Activated CD4-positive, CD25-positive, alpha-beta regulatory T cell treated with anti-CD3 and anti-CD28 coated beads, Interleukin-2, amount 50 U/mL, for 72 hours (primary cell): Measurements from ENCODE around the gene RASGRP3.

Experiments
- DNase-seq: peaks from one replicate; pipeline ENCODE4 v3.0.0; 2021

Gene RASGRP3

DNA sequence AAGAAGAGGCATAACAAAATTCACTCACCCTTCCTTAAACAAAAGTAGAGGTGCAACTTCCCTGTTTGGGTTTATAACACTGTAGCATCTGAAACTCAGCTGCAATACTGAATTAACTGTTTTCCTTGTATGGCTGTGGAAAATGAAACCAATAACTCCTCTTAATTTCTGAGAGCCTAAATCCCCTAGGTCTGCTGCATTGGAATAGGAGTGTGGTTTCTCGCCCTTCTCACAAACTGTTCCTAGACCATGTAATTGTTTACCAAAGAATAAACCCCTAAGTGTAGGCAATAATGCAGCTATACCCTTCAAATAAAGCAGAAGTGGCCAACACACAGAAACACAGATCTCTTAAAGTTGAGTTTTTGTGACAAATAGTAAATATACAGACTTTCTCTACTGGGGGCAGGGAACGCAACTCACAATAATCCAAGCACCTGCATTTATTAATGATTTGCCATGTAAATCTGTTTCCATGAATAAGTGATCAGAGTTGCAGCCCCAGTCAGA lies 52.0 kb downstream of the RASGRP3 start:
- no peak for DNase-seq

DNA sequence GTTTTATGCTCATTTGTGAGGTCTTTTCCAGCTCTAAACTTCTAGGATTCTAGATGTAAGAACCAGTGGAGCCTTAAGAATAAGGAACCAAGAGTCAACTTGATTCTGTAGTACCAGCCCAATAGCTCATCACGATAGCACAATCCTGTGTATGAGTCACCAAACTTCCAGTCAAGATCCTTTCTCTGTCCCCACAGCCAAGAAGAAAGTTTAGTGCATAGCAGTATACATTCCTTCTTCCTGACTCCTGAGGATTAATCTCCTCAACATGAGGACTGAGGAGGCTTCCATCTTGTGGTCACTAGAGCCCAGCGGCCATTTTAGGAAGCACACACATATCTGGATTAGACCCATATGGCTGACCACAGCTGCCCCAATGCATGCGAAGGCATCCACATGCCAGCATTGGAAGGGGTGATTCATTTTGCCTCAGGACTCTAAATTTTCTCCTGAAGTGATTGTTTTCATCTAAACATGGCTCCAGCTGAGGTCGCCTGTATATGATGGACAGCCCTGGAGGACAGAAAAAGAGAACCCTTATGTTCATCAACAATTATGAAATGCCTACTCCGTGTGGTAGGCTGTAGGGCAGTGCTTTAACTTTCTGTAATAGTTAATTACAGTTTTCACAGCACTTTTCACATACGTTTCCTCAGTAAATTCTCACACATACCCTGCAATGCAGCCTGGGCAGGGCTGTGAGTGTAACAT lies 53.5 kb downstream of the RASGRP3 start:
- DNase-seq, result no peak

DNA sequence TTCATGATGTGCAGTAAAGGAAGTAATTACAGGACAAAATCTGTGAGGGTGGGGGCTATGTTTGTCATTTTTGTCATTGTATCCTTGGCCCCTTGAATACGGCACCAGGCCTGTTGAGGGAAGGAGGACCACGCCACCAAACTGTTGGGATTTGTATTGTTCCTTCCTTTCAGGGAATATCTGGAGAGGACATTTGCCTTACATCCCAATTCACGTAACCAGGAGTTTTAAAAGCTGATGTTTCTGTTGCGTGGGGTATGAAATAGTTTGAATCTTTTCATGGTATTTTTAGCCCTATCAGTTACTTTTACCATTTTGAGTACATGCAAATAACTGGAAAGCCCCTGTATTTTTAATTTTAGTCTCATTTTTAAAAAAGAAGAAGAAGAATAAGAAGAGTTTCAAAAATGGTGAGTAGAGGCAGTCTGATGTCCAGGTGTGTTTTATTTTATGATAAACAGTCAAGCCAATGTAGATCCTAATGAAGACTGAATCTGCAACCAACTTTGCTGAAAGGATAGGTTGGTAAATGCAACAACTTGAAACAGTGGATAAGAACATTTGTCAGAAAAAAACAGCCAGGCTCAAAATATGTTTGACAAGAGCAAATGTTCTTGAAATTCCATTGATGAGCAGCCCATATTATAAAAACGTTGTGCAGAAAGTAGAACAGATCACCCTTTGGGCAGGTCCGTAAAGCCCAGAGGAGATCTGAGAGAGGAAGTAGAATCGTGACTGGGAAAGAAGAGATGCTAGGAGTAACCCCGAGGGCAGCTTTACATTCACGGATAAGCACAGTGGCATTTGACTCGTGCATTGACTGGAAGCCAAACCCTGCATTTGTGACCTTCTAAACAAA lies 54.5 kb downstream of the RASGRP3 start:
- DNase-seq, result no peak

DNA sequence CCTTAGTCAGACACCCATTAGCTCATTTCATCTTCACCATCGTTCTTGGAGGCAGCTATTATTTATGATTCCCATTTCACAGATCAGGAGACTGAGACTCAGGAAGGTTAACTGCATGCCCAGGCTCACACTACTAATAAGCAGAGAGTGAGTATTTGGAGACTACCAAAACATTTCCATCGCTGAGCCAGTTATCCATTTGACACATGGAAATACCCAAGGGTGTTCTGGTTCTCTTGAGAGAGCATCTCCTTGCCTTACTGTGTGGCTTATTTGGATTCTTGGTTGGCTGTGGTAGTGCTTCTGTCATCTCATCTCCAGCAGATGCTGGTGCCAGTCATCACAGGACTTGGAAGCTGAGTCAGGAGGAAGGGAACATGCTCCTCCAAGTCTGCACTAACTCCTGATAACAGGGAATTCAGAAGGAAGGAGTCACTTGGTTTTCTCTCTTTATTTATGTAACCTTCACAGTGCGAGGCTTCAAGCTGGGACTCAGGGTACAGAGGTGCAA lies 55.2 kb downstream of the RASGRP3 start:
- no peak for DNase-seq

DNA sequence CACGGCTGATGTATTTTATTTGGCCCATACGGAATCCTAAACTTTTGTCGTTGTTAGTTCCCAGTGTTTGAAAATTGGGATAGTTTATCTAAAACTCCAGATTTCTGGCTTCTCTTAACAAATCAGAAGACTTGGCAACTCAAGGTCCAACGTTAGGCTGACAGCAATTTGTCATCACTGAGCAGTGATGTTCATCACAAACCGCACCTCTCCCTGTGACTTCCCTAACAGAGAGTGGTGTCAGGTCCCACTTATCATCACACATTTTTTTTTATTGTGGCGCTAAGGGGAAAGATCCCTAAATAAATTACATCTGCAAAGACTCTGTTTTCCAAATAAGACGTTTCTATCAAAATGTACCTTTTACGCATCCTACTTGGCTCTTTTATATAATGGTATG lies 55.7 kb downstream of the RASGRP3 start:
- no peak for DNase-seq

DNA sequence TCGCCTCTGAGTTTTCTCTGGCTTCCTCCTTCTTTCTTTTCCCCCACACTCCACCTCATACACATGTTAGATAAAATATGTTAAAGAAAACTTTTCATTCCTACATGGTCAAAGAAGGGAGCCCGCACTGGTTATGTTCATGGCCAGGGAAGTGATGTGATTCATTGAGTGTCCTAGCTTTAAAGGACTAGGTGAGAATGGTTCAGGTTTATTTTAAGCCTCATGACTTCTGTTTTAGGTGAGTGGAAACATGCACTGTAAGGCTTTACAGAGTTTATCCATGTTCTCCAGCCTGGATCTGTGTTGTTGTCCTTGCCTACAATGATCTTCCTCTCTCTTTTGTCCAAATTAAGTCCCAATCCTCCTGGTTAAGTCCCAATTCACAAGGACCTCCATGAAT lies 56.5 kb downstream of the RASGRP3 start:
- no peak for DNase-seq

DNA sequence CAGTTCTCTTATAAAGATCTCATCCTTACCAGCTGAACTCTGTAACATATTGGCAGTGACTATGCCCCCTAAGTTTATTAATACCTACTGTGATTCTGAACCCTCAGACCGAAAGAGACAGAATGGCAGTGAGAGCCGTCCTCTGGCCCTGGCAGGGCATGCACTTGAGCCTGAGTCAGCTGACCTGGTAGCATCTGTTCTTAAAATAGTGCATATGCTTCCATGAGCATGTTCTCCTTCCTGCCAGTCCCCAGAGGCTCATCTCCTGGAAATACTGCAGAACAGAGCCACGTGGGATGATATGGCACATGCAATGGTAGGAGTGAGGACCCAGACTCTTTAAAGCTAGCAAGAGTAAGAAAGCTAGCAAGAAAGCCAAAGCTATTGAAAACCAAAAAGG lies 59.0 kb downstream of the RASGRP3 start:
- no peak for DNase-seq

DNA sequence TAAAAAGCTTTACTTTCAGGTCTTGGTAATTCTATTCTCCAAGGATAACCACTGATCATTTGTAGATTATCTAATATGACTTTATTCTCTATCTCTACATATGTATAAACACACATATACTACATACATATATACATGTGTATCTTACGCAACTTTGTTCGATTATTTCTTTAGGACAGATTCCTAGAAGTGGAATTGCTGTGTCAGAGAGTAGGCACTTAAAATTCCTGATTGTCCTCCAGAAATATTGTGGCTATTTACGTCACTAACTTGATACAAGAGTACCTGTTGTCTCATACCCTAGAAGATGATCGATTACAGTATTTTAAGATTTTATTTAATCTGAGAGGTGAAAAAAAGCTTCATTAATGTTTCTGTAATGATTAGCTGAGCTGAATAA lies 64.8 kb downstream of the RASGRP3 start:
- no peak for DNase-seq

DNA sequence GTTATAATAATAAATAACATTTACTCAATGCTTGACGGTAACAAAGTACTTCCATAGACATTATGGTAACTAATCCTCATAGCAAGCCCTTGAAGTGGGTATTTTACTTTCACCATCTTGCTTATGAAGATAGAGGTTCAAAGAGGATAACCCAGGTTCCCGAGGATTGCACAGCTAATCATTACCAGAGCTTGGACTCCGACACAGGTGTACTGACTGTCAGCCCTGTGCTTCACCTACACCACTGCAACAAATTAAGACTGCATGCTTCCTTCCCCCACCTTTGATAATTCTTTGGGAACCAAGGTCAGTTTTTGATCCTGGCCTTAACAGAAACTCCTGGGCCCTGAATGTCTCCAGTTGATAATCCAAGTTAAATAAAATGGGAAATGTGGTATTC lies 73.8 kb downstream of the RASGRP3 start:
- no peak for DNase-seq

DNA sequence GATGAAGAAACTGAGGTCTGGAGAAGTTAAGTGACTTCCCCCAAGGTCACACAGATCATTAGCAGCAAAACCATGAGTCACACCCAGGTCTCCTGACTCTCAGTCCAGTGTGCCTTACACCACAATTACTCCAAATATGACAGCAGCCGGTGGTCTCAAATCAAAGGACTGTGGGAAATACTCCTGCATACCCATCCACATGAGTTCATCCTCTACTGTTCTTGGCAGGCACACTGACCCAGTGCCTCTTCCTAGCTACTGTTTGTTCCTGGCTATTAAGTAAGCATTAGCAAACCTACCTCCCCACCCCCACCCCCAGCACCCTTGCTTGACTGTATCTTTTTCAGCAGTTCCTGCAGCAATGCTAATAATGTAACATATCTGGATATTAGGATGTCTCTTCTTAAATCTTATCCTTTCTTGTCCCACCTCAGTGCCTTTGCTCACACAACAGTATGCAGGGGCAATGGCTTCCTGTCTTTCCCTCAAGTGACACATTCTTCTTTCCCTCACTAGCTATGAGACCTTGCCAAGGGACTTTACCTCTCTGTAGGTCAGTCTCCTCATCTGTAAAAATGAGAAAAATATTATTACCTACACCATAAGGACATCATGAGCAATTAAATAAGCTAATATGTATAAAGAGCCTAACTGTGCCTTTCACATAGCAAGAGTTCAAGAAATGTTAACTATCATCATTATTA lies 76.5 kb downstream of the RASGRP3 start:
- no peak for DNase-seq

DNA sequence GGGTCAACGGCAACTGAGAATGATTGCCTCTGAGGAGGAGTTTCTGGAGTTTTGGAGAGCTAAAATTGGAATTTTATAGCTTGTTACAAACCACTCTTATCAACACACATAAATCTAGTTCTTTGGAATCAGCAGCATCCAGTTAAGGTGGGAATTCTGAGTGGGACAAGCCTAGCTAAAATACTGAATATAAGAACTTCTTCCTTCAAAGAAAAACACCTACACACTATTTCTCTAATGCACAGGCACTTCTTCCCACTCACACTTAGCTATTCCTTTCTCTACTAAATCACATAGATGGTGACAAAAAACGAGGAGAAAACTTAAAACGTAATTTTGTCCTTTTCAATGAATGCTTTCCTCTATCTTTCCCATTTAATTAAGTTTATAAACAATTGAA lies 79.2 kb downstream of the RASGRP3 start:
- no peak for DNase-seq

DNA sequence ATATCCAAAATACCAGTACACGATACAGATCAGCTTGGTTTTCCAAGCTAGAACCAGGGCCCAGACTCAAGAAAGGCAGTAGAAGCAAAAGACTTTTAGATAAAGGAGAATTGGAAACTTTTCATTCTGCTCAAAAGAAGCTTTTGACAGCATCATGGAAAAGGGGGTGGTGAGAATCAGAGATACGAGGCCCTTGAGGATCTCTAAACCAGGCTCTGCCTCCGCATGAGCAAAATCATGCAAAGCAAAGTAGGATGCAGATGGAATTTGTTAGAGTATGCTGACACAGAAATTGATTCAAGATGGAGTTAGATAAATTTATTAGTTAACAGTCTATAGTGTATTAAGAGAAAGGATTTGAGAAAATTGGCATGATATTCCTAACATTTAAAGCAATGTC lies 82.9 kb downstream of the RASGRP3 start:
- DNase-seq, result no peak

DNA sequence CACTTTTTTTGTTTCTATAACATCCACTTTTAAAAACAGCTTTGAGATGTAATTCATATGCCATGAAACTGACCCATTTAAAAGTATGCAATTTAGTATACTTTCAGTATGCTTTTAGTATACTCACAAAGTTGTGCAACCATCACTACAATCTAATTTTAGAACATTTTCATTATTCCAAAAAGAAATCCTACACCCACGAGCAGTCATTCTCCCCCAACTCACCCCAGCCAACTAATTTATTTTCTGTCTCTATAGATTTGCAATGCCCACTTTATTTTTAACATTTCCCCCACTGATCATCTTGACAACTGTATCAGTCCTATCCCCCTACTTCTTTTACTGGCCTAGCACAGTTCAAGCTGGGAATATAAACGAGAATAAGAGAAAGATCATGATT lies 83.6 kb downstream of the RASGRP3 start:
- DNase-seq, result no peak

DNA sequence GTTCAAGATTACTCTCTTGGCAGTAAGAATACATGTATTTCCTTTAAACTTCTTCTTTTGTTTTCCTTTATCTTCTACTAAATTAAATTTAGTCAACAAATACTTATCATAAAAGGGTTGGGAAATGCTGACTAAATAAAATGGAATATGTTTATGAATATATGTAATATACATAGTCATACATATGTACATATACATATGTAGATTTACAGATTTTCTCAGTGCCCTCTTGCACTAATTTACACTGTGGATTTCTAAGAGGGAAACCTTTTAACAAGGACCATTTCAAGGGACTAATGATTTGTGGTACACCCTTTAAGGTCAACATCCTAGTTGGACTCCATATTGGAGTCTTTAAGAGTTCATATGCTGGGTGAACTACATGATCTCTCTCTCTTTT lies 85.4 kb downstream of the RASGRP3 start:
- no peak for DNase-seq

DNA sequence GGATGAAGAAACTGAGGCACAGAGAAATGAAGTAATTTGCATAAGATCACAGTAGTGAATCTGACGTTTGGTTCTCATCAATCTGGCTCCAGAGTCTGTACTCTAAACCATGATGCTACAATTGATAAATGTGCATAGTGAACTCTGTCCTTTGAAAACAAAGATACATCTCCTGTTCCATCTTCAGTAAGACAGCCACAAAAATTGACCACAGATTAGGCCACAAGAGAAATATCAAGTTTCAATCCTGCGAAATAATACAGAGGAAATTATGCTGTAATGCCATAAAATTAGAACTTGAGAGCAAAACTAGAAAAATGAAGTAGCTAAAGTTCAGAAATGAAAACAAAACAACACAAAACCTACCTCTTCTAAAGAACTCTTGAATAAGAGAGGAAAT lies 94.2 kb downstream of the RASGRP3 start:
- DNase-seq, result no peak

DNA sequence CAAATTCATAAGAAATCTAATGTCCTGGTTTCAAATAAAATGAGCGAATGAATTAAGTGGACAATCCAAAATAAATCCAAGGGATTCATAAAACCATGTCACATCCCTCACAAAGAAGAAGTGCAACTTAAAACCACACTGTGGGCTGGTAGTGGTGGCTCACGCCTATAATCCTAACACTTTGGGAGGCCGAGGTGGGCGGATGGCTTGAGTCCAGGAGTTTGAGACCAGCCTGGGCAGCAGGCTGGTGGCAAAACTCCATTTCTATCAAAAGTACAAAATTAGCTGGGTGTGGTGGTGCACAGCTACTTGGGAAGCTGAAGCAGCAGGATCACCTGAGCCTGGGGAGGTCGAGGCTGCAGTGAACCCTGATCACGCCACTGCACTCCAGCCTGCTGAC lies 97.2 kb downstream of the RASGRP3 start:
- DNase-seq, result no peak

DNA sequence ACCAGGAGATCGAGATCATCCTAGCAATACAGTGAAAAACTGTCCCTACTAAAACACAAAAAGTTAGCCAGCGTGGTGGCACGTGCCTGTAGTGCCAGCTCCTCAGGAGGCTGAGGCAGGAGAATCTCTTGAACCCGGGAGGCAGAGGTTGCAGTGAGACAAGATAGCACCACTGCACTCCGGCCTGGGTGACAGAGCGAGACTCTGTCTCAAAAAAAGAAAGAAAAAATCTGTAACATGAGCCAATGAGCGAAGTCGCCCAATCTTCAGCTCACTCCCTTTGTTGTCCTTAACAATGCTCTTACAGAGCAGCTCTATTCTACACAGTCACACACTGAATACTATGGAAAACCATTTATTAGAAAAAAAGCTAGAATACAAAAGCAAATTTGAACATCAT lies 100.6 kb downstream of the RASGRP3 start:
- DNase-seq, result no peak

DNA sequence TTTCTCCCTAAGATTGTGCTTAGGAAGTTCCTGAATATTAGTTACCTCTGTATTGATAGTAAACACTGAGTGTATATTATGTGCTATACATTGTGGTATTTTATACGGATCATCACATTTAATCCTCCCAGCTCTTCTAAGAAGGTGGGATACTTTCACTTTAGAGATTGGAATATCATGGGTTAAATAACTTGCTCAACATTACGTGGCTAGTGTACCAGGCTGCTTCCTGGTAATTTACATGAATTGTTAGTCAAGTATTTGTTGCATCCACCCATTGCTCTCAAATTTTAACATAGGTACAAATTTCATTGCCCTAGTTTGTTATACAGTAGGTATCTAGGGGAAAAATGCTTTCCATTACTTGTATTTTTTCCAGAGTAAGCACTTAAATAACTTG lies 101.2 kb downstream of the RASGRP3 start:
- DNase-seq, result no peak

DNA sequence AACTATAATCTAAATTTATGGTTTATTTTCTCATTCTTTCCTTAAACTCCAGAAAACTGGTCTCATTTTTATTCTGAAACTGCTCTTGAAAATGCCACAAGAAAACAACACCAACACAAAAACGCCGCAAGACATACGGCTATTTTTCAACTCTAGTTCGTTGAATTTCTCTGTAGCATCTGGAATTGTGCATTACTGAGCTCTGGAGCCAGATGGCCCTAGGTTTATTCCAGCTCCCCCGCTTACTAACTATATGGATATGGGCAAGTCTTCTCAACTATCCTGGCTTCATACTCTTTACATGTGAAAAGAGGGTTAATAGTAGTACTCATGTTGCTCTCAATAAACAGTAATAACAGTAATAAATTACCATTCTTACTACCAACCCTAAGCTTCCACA lies 102.8 kb downstream of the RASGRP3 start:
- DNase-seq, result no peak

DNA sequence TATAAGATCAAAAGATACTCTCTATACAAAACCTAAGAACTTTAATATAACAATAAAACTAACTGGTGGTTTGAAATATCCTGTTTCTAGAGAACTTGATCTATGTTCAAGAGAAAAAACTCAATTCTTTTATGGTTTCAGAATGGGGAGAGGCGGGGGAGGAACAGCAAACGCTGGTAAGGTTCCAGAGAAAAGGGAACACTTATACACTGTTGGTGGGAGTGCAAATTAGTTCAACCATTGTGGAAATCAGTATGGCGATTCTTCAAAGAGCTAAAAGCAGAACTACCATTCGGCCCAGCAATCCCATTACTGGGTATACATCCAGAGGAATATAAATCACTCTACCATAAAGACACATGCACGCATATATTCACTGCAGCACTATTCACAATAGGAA lies 105.4 kb downstream of the RASGRP3 start:
- no peak for DNase-seq

DNA sequence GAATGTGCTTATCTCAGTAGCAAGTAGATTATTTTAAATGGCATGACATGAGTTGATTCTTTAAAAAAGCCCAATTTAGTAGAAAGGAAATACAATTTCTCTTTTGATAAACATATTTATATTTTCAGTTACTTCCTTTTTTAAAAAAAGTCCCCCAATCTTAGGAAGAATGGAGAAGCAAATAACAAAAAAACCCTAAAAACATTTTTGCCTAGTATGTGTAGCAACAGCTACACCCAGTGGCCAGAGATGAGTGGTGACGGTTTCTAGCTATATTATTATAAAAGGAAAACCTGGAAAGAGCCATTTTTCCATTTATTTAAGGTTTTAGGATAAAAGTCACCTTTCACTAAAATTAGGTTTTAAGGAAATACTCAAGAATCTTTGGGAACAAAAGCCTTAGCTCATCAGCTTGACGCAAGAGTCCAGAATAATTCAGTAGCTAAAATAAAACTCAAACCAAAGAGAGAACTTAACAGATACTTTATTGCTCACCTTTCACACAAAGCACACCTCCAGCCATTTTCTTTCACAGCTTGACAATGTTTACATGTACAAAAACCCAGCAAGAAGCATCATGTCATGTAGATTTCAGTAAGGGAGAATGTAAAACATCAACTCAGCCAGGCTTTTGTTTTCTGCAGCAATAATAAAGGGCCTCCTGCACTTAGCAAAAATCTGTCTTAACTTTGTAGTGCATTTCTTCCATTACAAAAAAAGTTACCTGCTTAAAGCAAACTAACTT lies 106.9 kb downstream of the RASGRP3 start:
- DNase-seq, result no peak

DNA sequence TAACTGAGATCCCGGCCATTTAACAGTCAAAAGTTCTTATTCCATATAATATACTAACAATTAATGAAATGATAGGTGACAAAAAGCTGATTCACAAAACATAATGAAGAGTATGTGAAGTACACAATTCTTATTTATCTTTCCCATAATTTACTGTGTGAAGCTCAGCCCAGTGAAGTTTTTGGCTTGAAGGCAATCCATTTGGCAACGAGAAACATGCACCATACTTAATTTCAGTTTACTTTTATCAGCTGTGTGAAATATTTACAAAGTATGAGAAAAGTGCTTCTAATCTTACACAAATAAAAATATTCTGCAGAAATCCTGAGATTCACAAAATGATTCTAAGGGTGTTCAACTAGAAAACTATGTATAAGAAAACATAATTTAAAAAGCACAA lies 110.3 kb downstream of the RASGRP3 start:
- no peak for DNase-seq

DNA sequence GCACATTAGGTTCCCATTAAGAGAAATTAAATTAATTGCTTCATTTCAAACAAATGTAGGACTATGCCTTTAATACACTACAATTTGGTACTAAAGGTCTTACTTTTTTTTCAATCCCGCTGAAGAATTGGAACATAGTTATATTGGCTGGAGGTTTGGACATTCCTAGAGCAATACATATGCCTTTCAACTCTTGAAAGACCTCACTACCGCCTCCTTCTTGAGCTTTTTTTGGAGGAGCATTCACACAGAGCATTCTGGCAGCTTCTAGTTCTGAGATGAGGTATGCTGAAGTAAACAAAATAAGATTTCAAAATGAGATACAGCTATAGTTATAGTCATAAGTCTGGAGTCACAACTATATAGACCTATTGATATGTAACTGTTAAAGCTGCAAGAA lies 111.8 kb downstream of the RASGRP3 start:
- DNase-seq, result no peak
